Measurements from ENCODE around the gene GUCY1B1. TPM values are rescaled to one million over a fixed set of nuclear protein-coding genes. Genes with fewer than 3 reads are reported as not detected.

GUCY1B1 gene
- total and polyA plus RNA-seq, 12 donors: 0.87 to 11.6 (median 4.1) TPM

DNA sequence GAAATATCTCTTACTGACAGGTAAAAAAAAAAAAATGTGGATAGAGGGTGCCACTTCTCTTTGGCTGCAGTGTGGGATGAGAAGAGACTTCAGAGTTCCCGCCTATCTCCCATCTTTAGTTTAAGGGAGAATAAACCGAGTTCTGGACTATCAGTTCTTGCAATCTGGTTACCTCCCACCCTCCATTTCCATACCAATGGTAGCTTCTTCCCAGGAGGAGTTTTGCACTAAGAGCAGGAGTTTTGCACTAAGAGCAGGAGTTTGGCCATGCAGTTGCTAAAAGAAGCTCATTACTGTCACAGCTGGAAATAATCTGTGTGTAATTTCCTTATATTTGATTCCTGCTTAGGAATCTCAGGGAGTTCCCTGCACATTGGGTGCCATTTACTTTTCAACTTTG lies 10.8 kb upstream of the GUCY1B1 start:
- H3K36me3 ChIP-seq (replicated peaks in 1 of 2): no peaks in the 10 kb centered on the region
- intact Hi-C loops (cut with DNase I): no loop called here
- no peaks in the 10 kb centered on the region for H3K9me3 ChIP-seq (replicated peaks in 1 of 3)
- no peaks in the 10 kb centered on the region for H3K27me3 ChIP-seq
- H3K27ac ChIP-seq: no peak overlapping the region
- H3K4me1 ChIP-seq (replicated peaks in 1 of 2): no peaks in the 10 kb centered on the region
- H3K4me3 ChIP-seq: no peak overlapping the region
- DNase-seq: no peak
- WGBS, 4 donors: 65 to 94% (median 69%) methylated on average over 2 of the region's 2 CpGs
- TF ChIP-seq POLR2A (IDR thresholded peaks at IDR 0.05): no peak
- TF ChIP-seq, protein P1, sequence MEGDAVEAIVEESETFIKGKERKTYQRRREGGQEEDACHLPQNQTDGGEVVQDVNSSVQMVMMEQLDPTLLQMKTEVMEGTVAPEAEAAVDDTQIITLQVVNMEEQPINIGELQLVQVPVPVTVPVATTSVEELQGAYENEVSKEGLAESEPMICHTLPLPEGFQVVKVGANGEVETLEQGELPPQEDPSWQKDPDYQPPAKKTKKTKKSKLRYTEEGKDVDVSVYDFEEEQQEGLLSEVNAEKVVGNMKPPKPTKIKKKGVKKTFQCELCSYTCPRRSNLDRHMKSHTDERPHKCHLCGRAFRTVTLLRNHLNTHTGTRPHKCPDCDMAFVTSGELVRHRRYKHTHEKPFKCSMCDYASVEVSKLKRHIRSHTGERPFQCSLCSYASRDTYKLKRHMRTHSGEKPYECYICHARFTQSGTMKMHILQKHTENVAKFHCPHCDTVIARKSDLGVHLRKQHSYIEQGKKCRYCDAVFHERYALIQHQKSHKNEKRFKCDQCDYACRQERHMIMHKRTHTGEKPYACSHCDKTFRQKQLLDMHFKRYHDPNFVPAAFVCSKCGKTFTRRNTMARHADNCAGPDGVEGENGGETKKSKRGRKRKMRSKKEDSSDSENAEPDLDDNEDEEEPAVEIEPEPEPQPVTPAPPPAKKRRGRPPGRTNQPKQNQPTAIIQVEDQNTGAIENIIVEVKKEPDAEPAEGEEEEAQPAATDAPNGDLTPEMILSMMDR (IDR thresholded peaks at IDR 0.05): no peak

DNA sequence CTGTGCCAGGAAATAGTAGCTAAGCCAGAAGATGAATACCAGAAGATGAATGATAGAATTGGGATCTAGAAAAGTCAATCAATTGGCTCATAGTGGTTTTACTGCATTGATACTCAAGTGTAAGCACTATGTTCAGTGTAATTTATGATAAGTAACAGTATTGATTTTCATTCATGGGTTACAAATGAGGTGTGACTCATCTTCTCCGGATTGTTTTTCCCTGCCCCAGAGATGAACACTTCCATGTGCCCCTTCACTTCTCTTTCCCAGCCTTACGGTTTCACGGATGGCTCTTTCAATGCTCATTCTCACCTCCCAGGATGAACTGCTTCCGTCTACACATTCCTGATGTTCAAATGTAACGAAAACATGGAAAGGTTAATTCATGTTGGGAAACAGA lies 9.8 kb upstream of the GUCY1B1 start:
- Histone ChIP-seq H3K27me3 (no peaks in the 10 kb centered on the region), H3K27ac (no peak overlapping the region), H3K36me3 (replicated peaks in 1 of 2) (no peaks in the 10 kb centered on the region), H3K4me1 (replicated peaks in 1 of 2) (no peaks in the 10 kb centered on the region), H3K4me3 (no peak overlapping the region), H3K9me3 (replicated peaks in 1 of 3) (no peaks in the 10 kb centered on the region)
- intact Hi-C loops (cut with DNase I): no loop called here
- no peak for TF ChIP-seq POLR2A (IDR thresholded peaks at IDR 0.05)
- TF ChIP-seq, protein P1 (IDR thresholded peaks at IDR 0.05): no peak
- DNase-seq: no peak
- 73 to 79% (median 76%) methylated on average over 5 of the region's 5 CpGs for WGBS, 4 donors

DNA sequence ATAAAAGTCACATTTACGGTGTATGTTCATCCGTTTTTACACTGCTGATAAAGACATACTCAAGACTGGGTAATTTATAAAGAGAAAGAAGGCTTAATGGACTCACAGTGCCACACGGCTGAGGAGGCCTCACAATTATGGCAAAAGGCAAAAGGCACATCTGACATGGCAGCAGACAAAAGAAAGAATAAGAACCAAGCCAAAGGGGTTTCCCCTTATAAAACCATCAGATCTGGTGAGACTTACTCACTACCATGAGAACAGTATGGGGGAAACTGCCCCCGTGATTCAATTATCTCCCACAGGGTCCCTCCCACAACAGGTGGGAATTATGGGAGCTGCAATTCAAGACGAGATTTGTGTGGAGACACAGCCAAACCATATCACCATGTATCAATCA lies 7.3 kb upstream of the GUCY1B1 start:
- no peak for TF ChIP-seq POLR2A (IDR thresholded peaks at IDR 0.05)
- TF ChIP-seq, protein P1 (IDR thresholded peaks at IDR 0.05): no peak
- 58 to 78% (median 64%) methylated on average over 5 of the region's 5 CpGs for WGBS, 4 donors
- no peak for DNase-seq
- Histone ChIP-seq H3K27ac (no peak overlapping the region), H3K9me3 (replicated peaks in 1 of 3) (no peaks in the 10 kb centered on the region), H3K4me3 (no peak overlapping the region), H3K36me3 (replicated peaks in 1 of 2) (no peaks in the 10 kb centered on the region), H3K4me1 (replicated peaks in 1 of 2) (no peaks in the 10 kb centered on the region), H3K27me3 (no peaks in the 10 kb centered on the region)
- intact Hi-C loops (cut with DNase I): no loop called here

DNA sequence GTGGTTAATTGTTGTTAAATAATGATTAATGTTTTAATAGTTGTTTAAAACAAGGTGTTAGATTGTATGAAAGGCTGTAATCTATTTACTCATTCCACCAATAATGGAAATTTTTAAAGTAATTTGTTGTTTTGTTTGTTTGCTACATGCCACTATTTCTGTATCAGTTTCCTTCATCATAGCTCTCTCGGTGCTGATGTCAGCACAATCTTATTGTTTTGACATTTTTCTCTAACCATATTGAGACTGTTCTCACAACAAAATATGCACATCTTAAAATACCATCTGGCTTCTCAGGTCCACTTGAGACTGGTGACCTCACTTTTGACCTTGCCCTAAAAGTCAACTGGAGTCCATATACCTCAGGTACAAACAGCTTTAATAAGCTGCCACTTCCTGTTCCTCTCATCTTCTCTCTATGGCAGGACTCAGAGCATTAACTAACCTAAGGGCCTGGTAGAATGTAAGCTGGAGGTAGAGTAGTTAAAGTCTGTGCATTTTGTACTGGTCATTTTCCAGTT lies 1.0 kb upstream of the GUCY1B1 start:
- DNase-seq: no peak
- no peaks in the 10 kb centered on the region for H3K9me3 ChIP-seq (replicated peaks in 1 of 3)
- peaks cover 0 to 7% of the 10 kb centered on the region in 2 donors for H3K4me1 ChIP-seq (replicated peaks in 1 of 2)
- H3K36me3 ChIP-seq (replicated peaks in 1 of 2): no peaks in the 10 kb centered on the region
- no peak overlapping the region for H3K27ac ChIP-seq
- WGBS, 4 donors: 89 to 98% (median 92%) methylated on average over 1 of the region's 1 CpG
- intact Hi-C loops (cut with DNase I): no loop called here
- H3K27me3 ChIP-seq: peaks cover 14% of the 10 kb centered on the region
- no peak for TF ChIP-seq POLR2A (IDR thresholded peaks at IDR 0.05)
- TF ChIP-seq, protein P1 (IDR thresholded peaks at IDR 0.05): no peak
- no peak overlapping the region for H3K4me3 ChIP-seq
